Measurements from ENCODE around the gene PFDN6. TPM values are rescaled to one million over a fixed set of nuclear protein-coding genes. Genes with fewer than 3 reads are reported as not detected.

PFDN6 gene
- 10 to 100 TPM; 23.8 to 35.2 (median 27.5) TPM for total RNA-seq
- long read RNA-seq, partial matches to known transcripts, result 0 of 1 reads
- long read RNA-seq, other reads (novel, unspliced or antisense), result 0 of 1 reads

DNA sequence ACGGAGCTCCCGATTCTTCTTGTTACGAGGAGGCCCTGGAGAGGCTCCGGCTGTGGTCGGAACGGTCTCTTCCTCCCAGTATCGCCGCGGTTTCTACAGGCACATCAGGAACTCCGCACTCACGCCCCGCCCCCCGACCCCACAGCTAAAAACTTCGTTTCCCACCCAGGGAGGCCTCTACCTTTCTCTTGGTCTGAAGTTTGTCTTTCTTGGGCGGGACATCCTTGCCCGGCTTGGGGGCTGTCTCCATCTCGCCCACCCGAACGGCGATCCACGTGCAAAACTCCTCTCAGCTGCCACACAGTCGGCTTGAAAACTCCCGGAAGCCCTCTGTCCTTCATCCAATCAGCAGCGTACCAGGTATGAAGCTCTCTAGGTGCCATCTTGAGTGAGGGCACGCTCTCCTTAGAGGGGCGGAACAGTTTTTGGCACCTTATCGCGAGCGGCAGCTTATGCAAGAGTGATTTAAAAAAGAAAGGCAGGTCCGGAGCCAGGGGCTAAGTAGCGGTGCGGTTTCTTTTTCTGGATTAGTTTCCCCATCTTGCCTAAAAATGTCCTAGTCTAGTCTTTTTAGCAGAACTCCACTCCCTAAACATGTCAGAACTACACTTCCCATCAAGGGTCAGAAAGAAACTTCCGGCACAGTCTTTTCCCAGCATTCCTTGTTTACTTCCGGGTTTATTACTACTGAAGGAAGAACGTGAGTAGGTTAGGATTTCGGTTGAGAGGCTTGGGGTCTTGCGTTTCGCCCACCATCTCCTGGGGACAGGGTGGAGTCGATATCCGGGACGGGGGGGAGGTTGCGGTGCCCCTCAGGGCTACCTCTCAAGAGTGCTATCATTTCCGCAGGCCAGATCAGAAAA lies at the start of gene PFDN6, which contains the start of gene WDR46:
PFDN6 (plus strand) TSS at position 681 of the 863 bp plus-strand sequence. CDS start 256 bp downstream, outside the sequence.
WDR46 (minus strand) TSS at position 319 of the 863 bp plus-strand sequence; CDS start at position 250, 69 bp downstream.
- peak; percentile 71 to 89 (median 73) for DNase-seq
- intact Hi-C loops (cut with DNase I), result no loop called here
- no peak for TF ChIP-seq POLR2A (IDR thresholded peaks at IDR 0.05)
- TF ChIP-seq, protein P1, sequence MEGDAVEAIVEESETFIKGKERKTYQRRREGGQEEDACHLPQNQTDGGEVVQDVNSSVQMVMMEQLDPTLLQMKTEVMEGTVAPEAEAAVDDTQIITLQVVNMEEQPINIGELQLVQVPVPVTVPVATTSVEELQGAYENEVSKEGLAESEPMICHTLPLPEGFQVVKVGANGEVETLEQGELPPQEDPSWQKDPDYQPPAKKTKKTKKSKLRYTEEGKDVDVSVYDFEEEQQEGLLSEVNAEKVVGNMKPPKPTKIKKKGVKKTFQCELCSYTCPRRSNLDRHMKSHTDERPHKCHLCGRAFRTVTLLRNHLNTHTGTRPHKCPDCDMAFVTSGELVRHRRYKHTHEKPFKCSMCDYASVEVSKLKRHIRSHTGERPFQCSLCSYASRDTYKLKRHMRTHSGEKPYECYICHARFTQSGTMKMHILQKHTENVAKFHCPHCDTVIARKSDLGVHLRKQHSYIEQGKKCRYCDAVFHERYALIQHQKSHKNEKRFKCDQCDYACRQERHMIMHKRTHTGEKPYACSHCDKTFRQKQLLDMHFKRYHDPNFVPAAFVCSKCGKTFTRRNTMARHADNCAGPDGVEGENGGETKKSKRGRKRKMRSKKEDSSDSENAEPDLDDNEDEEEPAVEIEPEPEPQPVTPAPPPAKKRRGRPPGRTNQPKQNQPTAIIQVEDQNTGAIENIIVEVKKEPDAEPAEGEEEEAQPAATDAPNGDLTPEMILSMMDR (IDR thresholded peaks at IDR 0.05), result no peak

DNA sequence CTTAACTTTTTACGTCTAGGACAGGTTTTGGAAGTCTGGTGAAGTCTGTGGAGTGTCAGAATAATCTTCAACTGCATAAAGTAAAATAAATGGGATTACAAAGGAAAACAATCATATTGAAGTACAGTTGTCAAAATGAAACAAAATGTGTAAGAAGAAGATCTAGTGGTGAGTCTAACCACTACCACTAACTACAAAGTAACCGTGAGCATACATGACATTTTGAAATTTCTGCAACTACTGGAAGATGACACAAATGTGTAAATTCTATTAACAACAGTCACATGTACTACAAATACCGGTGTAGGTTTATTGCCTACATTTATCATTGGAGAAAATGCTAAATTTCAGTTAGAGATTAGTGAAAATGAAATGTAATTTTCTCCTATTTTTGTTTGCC lies 47.4 kb upstream of the PFDN6 start:
- H3K4me3 ChIP-seq, result no peak overlapping the region
- no peaks in the 10 kb centered on the region for H3K27me3 ChIP-seq
- DNase-seq (no peak), ATAC-seq (no peak)
- TF ChIP-seq, protein P1 (IDR thresholded peaks at IDR 0.05), result no peak
- TF ChIP-seq POLR2A (IDR thresholded peaks at IDR 0.05), result no peak
- no peaks in the 10 kb centered on the region for H3K4me1 ChIP-seq
- no peaks in the 10 kb centered on the region for H3K9me3 ChIP-seq
- no peaks in the 10 kb centered on the region for H3K36me3 ChIP-seq
- no peak overlapping the region for H3K27ac ChIP-seq
- intact Hi-C loops (cut with DNase I), result loop anchor here in 1 of 2 donors (10.0 kb wide), 1 partner anchor 77 kb away; no protein-coding TSS in a partner anchor
- WGBS (ENCODE audit: insufficient coverage, low coverage, low lambda C conversion rate, missing lambda C conversion rate), result 41% methylated on average over 3 of the region's 3 CpGs

More for the DNA sequence above, at the start of gene PFDN6, which contains the start of gene WDR46:
- Histone ChIP-seq H3K4me3 (peak within 1 kb of the TSS; percentile 79 to 94 (median 91)), H3K4me1 (peaks cover 0 to 16% (median 8%) of the 10 kb centered on the region in 4 donors), H3K27me3 (no peaks in the 10 kb centered on the region), H3K36me3 (peaks cover 0 to 51% (median 12%) of the 10 kb centered on the region in 4 donors), H3K9me3 (no peaks in the 10 kb centered on the region), H3K27ac (peak within 1 kb of the TSS; percentile 67 to 72 (median 69))
- WGBS (ENCODE audit: insufficient coverage, low coverage, low lambda C conversion rate, missing lambda C conversion rate), result under 1% methylated on average over 40 of the region's 43 CpGs
- ATAC-seq, result peak; percentile 95 to 97 (median 96)

DNA sequence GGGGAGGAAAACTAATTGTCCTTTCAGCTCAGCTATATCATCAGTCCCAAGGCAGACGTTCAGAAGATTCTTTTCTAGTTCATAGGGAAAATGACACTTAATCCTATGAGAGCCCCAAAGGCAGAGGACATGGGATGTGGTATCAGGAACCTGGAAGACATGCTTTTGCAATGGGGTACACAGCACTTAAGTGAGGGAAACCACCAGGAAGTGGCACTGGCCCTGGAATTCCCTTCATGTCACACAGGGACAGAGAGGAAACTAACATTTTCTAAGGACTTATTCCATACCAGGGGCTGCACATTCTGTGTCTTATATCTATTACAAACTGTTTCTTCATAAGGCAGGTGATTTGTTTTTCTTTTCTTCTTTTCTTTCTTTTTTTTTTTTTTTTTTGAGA lies 45.9 kb upstream of the PFDN6 start:
- WGBS (ENCODE audit: insufficient coverage, low coverage, low lambda C conversion rate, missing lambda C conversion rate), result 33% methylated on average over 1 of the region's 1 CpG

DNA sequence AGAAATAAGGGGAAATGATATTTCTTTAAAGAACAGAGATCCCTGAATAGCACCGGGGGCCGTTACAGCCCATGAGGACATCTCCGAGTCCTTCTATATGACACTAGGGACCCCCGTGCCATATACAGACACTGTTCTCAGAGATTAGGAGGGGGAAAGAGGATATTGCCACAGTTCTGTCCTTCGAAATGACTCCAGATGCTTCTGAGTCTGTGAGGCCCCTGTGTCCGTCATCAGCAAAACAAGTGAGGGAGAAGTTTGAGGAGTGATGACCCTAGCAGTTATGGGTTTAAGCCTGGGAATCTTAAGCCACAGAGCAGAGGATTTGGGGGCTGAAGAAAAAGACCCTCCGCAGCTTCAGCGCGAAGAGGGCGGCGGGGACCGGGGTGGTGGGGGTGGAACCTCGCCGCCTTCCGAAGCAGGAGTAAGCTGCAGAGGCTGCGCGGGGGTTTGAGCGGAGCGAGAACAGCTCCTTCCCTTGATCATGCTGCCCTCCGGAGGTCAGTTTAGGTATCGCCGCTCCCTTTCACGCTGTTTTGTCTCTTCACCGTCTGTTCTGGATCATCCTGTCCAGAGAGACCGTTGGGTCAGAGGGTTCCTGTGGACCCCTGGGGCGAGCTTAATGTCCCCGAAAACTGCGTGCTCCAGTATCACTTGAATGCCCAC lies 41.3 kb upstream of the PFDN6 start:
- WGBS (ENCODE audit: insufficient coverage, low coverage, low lambda C conversion rate, missing lambda C conversion rate), result 21% methylated on average over 6 of the region's 28 CpGs
- H3K4me3 ChIP-seq, result peak overlapping the region; percentile 48 to 55 (median 52)
- peak; percentile 74 to 81 (median 78) for ATAC-seq

More for the DNA sequence above, 45.9 kb upstream of the PFDN6 start:
- Histone ChIP-seq H3K9me3 (no peaks in the 10 kb centered on the region), H3K4me1 (peaks cover 0 to 5% (median under 1%) of the 10 kb centered on the region in 4 donors), H3K27ac (no peak overlapping the region), H3K27me3 (no peaks in the 10 kb centered on the region), H3K4me3 (no peak overlapping the region), H3K36me3 (no peaks in the 10 kb centered on the region)
- intact Hi-C loops (cut with DNase I), result loop anchor here in 1 of 2 donors (10.0 kb wide), 1 partner anchor 79 kb away; no protein-coding TSS in a partner anchor
- no peak for TF ChIP-seq POLR2A (IDR thresholded peaks at IDR 0.05)
- TF ChIP-seq, protein P1 (IDR thresholded peaks at IDR 0.05), result no peak
- ATAC-seq (no peak), DNase-seq (no peak)

More for the DNA sequence above, 41.3 kb upstream of the PFDN6 start:
- intact Hi-C loops (cut with DNase I), result loop anchor here (5.0 to 10.0 kb wide), 2 partner anchors 81 to 83 kb away; no protein-coding TSS in a partner anchor
- Histone ChIP-seq H3K27me3 (no peaks in the 10 kb centered on the region), H3K4me1 (peaks cover 0 to 17% (median 7%) of the 10 kb centered on the region in 4 donors), H3K36me3 (peaks cover 0 to 5% (median 0%) of the 10 kb centered on the region in 4 donors), H3K9me3 (no peaks in the 10 kb centered on the region), H3K27ac (peak overlapping the region; percentile 70 to 86 (median 71))
- DNase-seq, result peak; percentile 88 to 89 (median 89)
- TF ChIP-seq POLR2A (IDR thresholded peaks at IDR 0.05), result no peak
- TF ChIP-seq, protein P1 (IDR thresholded peaks at IDR 0.05), result peak; percentile 93 to 98 (median 98)

Data from right lobe of liver (tissue), 6 donors.